Measurements from ENCODE around the gene CCDC148.

DNA sequence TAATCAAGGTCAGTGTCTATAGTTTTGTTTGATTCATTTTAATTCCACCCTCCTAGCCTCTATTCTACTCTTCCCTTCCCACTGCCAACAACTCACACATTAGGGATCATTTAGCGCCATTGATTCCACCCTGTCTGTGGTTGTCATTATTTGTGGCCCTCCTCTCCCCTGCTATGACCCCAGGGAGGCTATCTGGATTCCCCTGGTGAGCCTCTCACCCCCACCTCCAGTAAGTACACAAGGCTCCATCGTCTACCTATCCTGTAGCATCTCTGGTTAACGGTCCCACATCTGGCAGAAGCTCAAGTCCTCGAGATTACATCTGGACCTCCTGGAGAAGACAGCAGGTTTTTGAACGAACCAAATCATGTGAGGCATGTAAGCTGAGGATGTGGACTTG lies 327.5 kb downstream of the CCDC148 start:
- TF ChIP-seq, protein P1, sequence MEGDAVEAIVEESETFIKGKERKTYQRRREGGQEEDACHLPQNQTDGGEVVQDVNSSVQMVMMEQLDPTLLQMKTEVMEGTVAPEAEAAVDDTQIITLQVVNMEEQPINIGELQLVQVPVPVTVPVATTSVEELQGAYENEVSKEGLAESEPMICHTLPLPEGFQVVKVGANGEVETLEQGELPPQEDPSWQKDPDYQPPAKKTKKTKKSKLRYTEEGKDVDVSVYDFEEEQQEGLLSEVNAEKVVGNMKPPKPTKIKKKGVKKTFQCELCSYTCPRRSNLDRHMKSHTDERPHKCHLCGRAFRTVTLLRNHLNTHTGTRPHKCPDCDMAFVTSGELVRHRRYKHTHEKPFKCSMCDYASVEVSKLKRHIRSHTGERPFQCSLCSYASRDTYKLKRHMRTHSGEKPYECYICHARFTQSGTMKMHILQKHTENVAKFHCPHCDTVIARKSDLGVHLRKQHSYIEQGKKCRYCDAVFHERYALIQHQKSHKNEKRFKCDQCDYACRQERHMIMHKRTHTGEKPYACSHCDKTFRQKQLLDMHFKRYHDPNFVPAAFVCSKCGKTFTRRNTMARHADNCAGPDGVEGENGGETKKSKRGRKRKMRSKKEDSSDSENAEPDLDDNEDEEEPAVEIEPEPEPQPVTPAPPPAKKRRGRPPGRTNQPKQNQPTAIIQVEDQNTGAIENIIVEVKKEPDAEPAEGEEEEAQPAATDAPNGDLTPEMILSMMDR (IDR thresholded peaks at IDR 0.05): no peak
- no peak for TF ChIP-seq POLR2A (IDR thresholded peaks at IDR 0.05)

Data from esophagus squamous epithelium (tissue), 4 donors.